KMS-11 (cell line): ENCODE measurements around the gene ACBD5.
"Not testable (repeated sequence)": the region's sequence is repeated elsewhere in the genome, so short reads cannot be mapped to it uniquely, and the experiment has no call there.

Experiments used
- H2AFZ ChIP-seq: fragments of 200-600 bp; sonication (generic); 2 replicates; pipeline ENCODE4 v1.6.1; 2016; ENCODE audit warnings: antibody characterized with exemption, mixed run types, low read depth
- H3K27ac ChIP-seq: fragments of 200-600 bp; sonication (generic); 2 replicates; pipeline ENCODE4 v1.6.1; 2016; ENCODE audit warnings: mild to moderate bottlenecking, mixed run types
- H3K27me3 ChIP-seq: fragments of 200-600 bp; sonication (generic); 2 replicates; pipeline ENCODE4 v1.6.1; 2017; ENCODE audit warnings: mild to moderate bottlenecking, low read depth, mixed run types, moderate library complexity; ENCODE audit not compliant: insufficient read depth
- H3K36me3 ChIP-seq: fragments of 200-600 bp; sonication (generic); 2 replicates; pipeline ENCODE4 v1.6.1; 2017; ENCODE audit warnings: mild to moderate bottlenecking, mixed run types; ENCODE audit not compliant: insufficient read depth
- H3K4me1 ChIP-seq: fragments of 200-600 bp; sonication (generic); 2 replicates; pipeline ENCODE4 v1.6.1; 2016; ENCODE audit warnings: mild to moderate bottlenecking, low read depth, mixed run types; ENCODE audit not compliant: poor library complexity, severe bottlenecking
- H3K4me2 ChIP-seq: fragments of 200-600 bp; sonication (generic); 2 replicates; pipeline ENCODE4 v1.7.0; 2016; ENCODE audit warnings: mild to moderate bottlenecking, mixed run types
- H3K4me3 ChIP-seq: fragments of 200-600 bp; sonication (generic); IDR thresholded peaks from 2 replicates; pipeline ENCODE4 v1.6.1; 2017; ENCODE audit warnings: low read depth, low read length, mixed read lengths; ENCODE audit not compliant: insufficient read depth
- H3K79me2 ChIP-seq: fragments of 200-600 bp; sonication (generic); 2 replicates; pipeline ENCODE4 v1.6.1; 2016; ENCODE audit warnings: low read depth, mixed run types; ENCODE audit not compliant: insufficient read depth
- H3K9ac ChIP-seq: fragments of 200-600 bp; sonication (generic); 2 replicates; pipeline ENCODE4 v1.6.1; 2016; ENCODE audit warnings: mild to moderate bottlenecking, mixed run types
- H4K20me1 ChIP-seq: fragments of 200-600 bp; sonication (generic); 2 replicates; pipeline ENCODE4 v1.6.1; 2016; ENCODE audit warnings: mild to moderate bottlenecking, mixed run types; ENCODE audit not compliant: insufficient read depth
- CTCF ChIP-seq: fragments of 200-600 bp; sonication (generic); conservative IDR thresholded peaks from 2 replicates; pipeline ENCODE4 v1.6.1; 2017; ENCODE audit warnings: low read depth, mild to moderate bottlenecking, antibody characterized with exemption, low read length, moderate library complexity, mixed read lengths

The ACBD5 gene, protein sequence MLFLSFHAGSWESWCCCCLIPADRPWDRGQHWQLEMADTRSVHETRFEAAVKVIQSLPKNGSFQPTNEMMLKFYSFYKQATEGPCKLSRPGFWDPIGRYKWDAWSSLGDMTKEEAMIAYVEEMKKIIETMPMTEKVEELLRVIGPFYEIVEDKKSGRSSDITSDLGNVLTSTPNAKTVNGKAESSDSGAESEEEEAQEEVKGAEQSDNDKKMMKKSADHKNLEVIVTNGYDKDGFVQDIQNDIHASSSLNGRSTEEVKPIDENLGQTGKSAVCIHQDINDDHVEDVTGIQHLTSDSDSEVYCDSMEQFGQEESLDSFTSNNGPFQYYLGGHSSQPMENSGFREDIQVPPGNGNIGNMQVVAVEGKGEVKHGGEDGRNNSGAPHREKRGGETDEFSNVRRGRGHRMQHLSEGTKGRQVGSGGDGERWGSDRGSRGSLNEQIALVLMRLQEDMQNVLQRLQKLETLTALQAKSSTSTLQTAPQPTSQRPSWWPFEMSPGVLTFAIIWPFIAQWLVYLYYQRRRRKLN

DNA sequence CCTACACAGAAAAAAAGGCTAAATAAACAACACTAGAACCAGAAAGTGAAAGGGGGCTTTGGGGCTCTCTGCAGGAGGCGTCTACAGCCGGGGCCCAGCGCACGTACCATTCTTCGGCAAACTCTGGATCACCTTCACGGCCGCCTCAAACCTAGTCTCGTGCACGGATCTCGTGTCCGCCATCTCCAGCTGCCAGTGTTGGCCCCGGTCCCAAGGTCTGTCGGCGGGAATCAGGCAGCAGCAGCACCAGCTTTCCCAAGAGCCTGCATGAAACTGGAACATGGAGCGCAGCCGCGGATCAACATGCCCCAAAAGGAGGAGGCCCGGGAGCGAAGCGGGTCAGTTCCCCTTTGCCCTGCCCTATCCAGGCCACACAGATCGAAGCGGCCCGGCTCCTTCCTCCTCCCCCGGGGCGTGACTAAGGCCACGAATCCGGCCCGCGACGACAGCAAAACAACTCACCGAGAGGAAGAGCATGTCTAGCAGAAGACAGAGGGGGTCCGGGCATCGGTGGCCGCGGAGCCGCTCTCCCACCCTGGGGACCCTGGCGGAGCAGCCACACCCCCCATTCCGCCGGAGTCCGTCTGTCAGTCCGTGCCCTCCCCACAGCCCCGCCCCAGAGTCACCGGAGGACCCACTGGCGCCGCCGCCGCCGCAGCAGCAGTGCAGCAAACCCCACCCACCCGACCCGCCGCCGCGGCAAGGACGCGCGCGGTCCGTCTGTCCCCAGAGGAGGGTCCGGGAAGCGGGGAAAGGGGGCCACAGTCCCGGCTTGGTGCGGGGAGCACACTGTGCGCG is at the start of gene ACBD5:
Gene ACBD5, minus strand, starts transcription at position 586 of the 798 bp plus-strand sequence. Its CDS starts 109 bp downstream, at position 477.
- Histone ChIP-seq H3K4me2 (peak within 1 kb of the TSS; percentile 86), H3K4me3 (no peak within 1 kb of the TSS), H3K79me2 (peaks cover 21% of the 10 kb centered on the region), H3K4me1 (peaks cover 21% of the 10 kb centered on the region), H3K36me3 (no peaks in the 10 kb centered on the region), H4K20me1 (no peaks in the 10 kb centered on the region), H3K27ac (peak within 1 kb of the TSS; percentile 92), H3K27me3 (no peaks in the 10 kb centered on the region), H3K9ac (peak within 1 kb of the TSS; percentile 90), H2AFZ (peak within 1 kb of the TSS; percentile 76)
- TF ChIP-seq CTCF: no peak

- Histone ChIP-seq H3K4me3 (no peak overlapping the region), H3K27ac (no peak overlapping the region), H4K20me1 (no peaks in the 10 kb centered on the region), H3K9ac (no peak overlapping the region), H3K4me1 (no peaks in the 10 kb centered on the region), H3K4me2 (no peak overlapping the region), H3K36me3 (no peaks in the 10 kb centered on the region), H2AFZ (no peak overlapping the region), H3K27me3 (no peaks in the 10 kb centered on the region), H3K79me2 (no peaks in the 10 kb centered on the region)
- no peak for TF ChIP-seq CTCF
Observed at GRCh38 chr10:27285093-27285492, 44.5 kb upstream of the ACBD5 start.

GRCh38 chr10:27276581-27276980 is 36.0 kb upstream of the ACBD5 start:
- no peaks in the 10 kb centered on the region for H3K79me2 ChIP-seq
- no peak overlapping the region for H2AFZ ChIP-seq
- H3K36me3 ChIP-seq: no peaks in the 10 kb centered on the region
- TF ChIP-seq CTCF: no peak
- H3K27me3 ChIP-seq: no peaks in the 10 kb centered on the region
- H3K4me1 ChIP-seq: no peaks in the 10 kb centered on the region
- no peak overlapping the region for H3K4me3 ChIP-seq
- no peaks in the 10 kb centered on the region for H4K20me1 ChIP-seq
- H3K4me2 ChIP-seq: no peak overlapping the region
- H3K27ac ChIP-seq: no peak overlapping the region
- no peak overlapping the region for H3K9ac ChIP-seq

- not testable (repeated sequence) for H3K4me3 ChIP-seq, H3K4me2 ChIP-seq, H3K4me1 ChIP-seq, H4K20me1 ChIP-seq, H3K36me3 ChIP-seq, H3K27ac ChIP-seq, H3K27me3 ChIP-seq, H2AFZ ChIP-seq, H3K79me2 ChIP-seq, H3K9ac ChIP-seq
Observed at GRCh38 chr10:27266025-27266424, 25.4 kb upstream of the ACBD5 start.

DNA sequence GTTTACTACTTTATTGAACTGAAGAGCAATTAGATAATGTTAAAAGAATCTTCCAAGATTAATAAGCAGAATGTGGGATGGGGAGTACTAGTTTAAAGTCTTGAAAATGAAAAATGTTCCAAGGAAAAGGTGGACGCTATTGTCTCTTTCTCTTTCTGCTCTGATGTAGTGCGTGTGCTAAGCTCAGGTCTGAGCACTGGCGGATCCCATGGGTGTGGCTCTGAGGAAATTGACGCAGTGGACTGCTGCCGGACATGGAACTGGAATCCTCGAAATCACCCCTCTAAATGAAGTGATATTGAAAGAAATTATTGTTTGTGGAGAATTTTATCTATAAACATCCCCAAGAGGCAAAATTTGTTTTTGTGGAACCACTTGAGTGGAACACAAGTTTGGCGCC is 22.2 kb upstream of the ACBD5 start:
- H3K79me2 ChIP-seq, H3K4me2 ChIP-seq, H4K20me1 ChIP-seq, H3K4me1 ChIP-seq, H3K27me3 ChIP-seq, H3K9ac ChIP-seq, H2AFZ ChIP-seq, H3K4me3 ChIP-seq, H3K36me3 ChIP-seq, H3K27ac ChIP-seq: not testable (repeated sequence)
